Panc1 (cell line): ENCODE measurements around the gene GNB1.

Experiments used
- POLR2AphosphoS5 ChIP-seq: IDR thresholded peaks from 2 replicates; pipeline ENCODE4 v1.6.1; 2012; ENCODE audit warnings: mild to moderate bottlenecking, low read depth, low read length, moderate library complexity
- SIN3A ChIP-seq: IDR thresholded peaks from 2 replicates; pipeline ENCODE4 v1.6.1; 2012; ENCODE audit warnings: low read depth, mild to moderate bottlenecking, low read length, moderate library complexity, borderline replicate concordance; ENCODE audit not compliant: insufficient read depth
- TCF7L2 ChIP-seq: IDR thresholded peaks from 2 replicates; pipeline ENCODE4 v1.6.1; 2011; ENCODE audit warnings: mild to moderate bottlenecking, low read depth, low read length, inconsistent platforms
- TF ChIP-seq, protein P1 (sequence below): fragments of 450-650 bp; IDR thresholded peaks from 2 replicates; pipeline ENCODE4 v1.5.1; 2017; ENCODE audit warnings: mild to moderate bottlenecking

DNA sequence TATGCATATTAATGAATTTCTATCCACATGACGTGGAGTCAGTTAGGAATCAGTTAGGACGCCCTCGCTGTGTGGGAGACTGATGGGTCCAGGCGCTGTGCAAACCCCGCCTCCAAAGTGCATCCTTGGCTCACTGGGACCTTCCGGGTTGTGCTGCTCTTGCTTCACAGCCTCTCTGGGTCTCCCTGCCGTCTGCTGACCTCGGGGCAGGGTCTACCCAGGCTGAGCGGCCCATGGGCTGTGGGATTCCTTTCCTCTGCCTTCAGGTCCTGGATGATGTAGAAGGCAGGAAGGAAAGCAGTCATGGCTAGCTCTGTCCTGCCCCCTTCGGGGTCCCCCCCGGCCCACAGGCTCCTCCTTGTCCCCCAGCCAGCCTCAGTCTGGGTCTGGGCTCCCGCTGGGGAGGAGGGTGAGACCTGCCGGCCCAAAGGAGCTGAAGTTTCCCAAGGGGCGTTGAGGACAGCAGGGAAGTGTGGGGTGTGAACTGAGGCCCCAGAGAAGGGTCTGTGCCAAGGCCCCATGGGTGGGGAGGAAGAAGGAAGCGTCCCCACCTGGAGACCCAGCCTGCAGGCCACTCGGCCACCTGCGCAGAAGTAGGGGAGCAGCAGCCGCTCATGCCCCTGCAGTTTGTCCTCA lies 142.1 kb downstream of the GNB1 start:
- TF ChIP-seq, protein P1, sequence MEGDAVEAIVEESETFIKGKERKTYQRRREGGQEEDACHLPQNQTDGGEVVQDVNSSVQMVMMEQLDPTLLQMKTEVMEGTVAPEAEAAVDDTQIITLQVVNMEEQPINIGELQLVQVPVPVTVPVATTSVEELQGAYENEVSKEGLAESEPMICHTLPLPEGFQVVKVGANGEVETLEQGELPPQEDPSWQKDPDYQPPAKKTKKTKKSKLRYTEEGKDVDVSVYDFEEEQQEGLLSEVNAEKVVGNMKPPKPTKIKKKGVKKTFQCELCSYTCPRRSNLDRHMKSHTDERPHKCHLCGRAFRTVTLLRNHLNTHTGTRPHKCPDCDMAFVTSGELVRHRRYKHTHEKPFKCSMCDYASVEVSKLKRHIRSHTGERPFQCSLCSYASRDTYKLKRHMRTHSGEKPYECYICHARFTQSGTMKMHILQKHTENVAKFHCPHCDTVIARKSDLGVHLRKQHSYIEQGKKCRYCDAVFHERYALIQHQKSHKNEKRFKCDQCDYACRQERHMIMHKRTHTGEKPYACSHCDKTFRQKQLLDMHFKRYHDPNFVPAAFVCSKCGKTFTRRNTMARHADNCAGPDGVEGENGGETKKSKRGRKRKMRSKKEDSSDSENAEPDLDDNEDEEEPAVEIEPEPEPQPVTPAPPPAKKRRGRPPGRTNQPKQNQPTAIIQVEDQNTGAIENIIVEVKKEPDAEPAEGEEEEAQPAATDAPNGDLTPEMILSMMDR, result no peak
- TF ChIP-seq TCF7L2 (no peak), POLR2AphosphoS5 (no peak), SIN3A (no peak)
